Measurements from ENCODE around the gene TMEM151B.

Gene TMEM151B

GRCh38 chr6:44265722-44266233, 4.5 kb upstream of the TMEM151B start:
- DNase-seq: no peak

- DNase-seq: no peak
These were observed 3.9 kb upstream of the TMEM151B start for GRCh38 chr6:44266347-44266746.

GRCh38 chr6:44267252-44267651, 3.0 kb upstream of the TMEM151B start:
- no peak for DNase-seq

- DNase-seq: peak; percentile 11
These were observed 2.1 kb upstream of the TMEM151B start for GRCh38 chr6:44268095-44268628.

- DNase-seq: no peak
These were observed 901 bp upstream of the TMEM151B start for GRCh38 chr6:44269178-44269920.

GRCh38 chr6:44270526-44271405, 516 bp downstream of the TMEM151B start:
- DNase-seq: no peak

- no peak for DNase-seq
These were observed 1.1 kb downstream of the TMEM151B start for GRCh38 chr6:44271406-44271723.

- no peak for DNase-seq
These were observed 1.7 kb downstream of the TMEM151B start for GRCh38 chr6:44271914-44272313.

- DNase-seq: no peak
These were observed 2.3 kb downstream of the TMEM151B start for GRCh38 chr6:44272529-44272928.

- no peak for DNase-seq
These were observed 2.8 kb downstream of the TMEM151B start for GRCh38 chr6:44272999-44273566.

- no peak for DNase-seq
These were observed 3.4 kb downstream of the TMEM151B start for GRCh38 chr6:44273617-44274016.

GRCh38 chr6:44275271-44275748, 5.1 kb downstream of the TMEM151B start:
- no peak for DNase-seq

- DNase-seq: no peak
These were observed 5.7 kb downstream of the TMEM151B start for GRCh38 chr6:44275749-44276648.

GRCh38 chr6:44276667-44277640, 6.7 kb downstream of the TMEM151B start:
- DNase-seq: no peak

- no peak for DNase-seq
These were observed 7.5 kb downstream of the TMEM151B start for GRCh38 chr6:44277763-44278162.

GRCh38 chr6:44278315-44278714, 8.1 kb downstream of the TMEM151B start:
- DNase-seq: no peak

GRCh38 chr6:44278774-44279697, 8.8 kb downstream of the TMEM151B start:
- no peak for DNase-seq

GRCh38 chr6:44284121-44284520, 13.9 kb downstream of the TMEM151B start:
- DNase-seq: no peak

- DNase-seq: no peak
These were observed 14.6 kb downstream of the TMEM151B start for GRCh38 chr6:44284867-44285266.
